Fibroblast of lung (primary cell): ENCODE data around the gene MCF2L. TPM values are rescaled to one million over a fixed set of nuclear protein-coding genes. Genes with fewer than 3 reads are reported as not detected.
"Not testable (repeated sequence)": the region's sequence is repeated elsewhere in the genome, so short reads cannot be mapped to it uniquely, and the experiment has no call there.

Experiments used
- DNase-seq, 2 donors: peaks; one replicate each; pipeline versions ENCODE4 v3.0.0 to v3.0.0-alpha.2; 2010; ENCODE audit warnings: low read depth in 2 of 2
- H2AFZ ChIP-seq: 2 replicates; pipeline ENCODE4 v1.5.1; 2012; ENCODE audit warnings: low read length, control low read depth, inconsistent platforms
- H3K27ac ChIP-seq: 2 replicates; pipeline ENCODE4 v1.5.1; 2011; ENCODE audit warnings: low read length, control low read depth; ENCODE audit not compliant: insufficient read depth
- H3K27me3 ChIP-seq: 2 replicates; pipeline ENCODE4 v1.5.1; 2011; ENCODE audit warnings: mild to moderate bottlenecking, low read length; ENCODE audit not compliant: control insufficient read depth, insufficient read depth
- H3K36me3 ChIP-seq: 2 replicates; pipeline ENCODE4 v1.5.1; 2011; ENCODE audit warnings: low read length; ENCODE audit not compliant: control insufficient read depth, insufficient read depth
- H3K4me1 ChIP-seq: 2 replicates; pipeline ENCODE4 v1.5.1; 2011; ENCODE audit warnings: low read length; ENCODE audit not compliant: control insufficient read depth, insufficient read depth; ENCODE audit errors: extremely low read depth
- H3K4me2 ChIP-seq: 2 replicates; pipeline ENCODE4 v1.5.1; 2011; ENCODE audit warnings: low read length, control low read depth; ENCODE audit not compliant: insufficient read depth; ENCODE audit errors: extremely low read depth
- H3K4me3 ChIP-seq, 4 experiments: fragments of 200-600 bp in 1 of 4; sonication (generic) in 1 of 4; replicated peaks in 1 of 4; 2 replicates each; pipeline ENCODE4 v1.5.1; 2011 to 2016; ENCODE audit warnings: low read length in 4 of 4, low read depth in 3 of 4, mild to moderate bottlenecking in 3 of 4, control low read depth in 2 of 4, inconsistent platforms in 1 of 4, mixed read lengths in 1 of 4; ENCODE audit not compliant: insufficient read depth in 1 of 4; ENCODE audit errors: control extremely low read depth in 1 of 4
- H3K79me2 ChIP-seq: 2 replicates; pipeline ENCODE4 v1.5.1; 2012; ENCODE audit warnings: mild to moderate bottlenecking, low read length, inconsistent platforms; ENCODE audit not compliant: control insufficient read depth, insufficient read depth
- H3K9ac ChIP-seq: 2 replicates; pipeline ENCODE4 v1.5.1; 2011; ENCODE audit warnings: mild to moderate bottlenecking, low read length, control low read depth; ENCODE audit not compliant: insufficient read depth
- H3K9me3 ChIP-seq: 2 replicates; pipeline ENCODE4 v1.5.1; 2012; ENCODE audit warnings: low read depth, low read length; ENCODE audit not compliant: control insufficient read depth, insufficient read depth
- H4K20me1 ChIP-seq: 2 replicates; pipeline ENCODE4 v1.5.1; 2011; ENCODE audit warnings: low read length; ENCODE audit not compliant: control insufficient read depth, insufficient read depth; ENCODE audit errors: extremely low read depth
- EZH2 ChIP-seq: IDR thresholded peaks from 2 replicates; pipeline ENCODE4 v1.5.1; 2012; ENCODE audit warnings: low read length, control low read depth, mild to moderate bottlenecking; ENCODE audit errors: missing control alignments
- polyA plus RNA-seq, 2 donors: library from polyadenylated mRNA; depleted of rRNA in 1 of 2; stranded (reverse) in 1 of 2; unstranded in 1 of 2; fragments of >200 nt; gene quantifications; 2 replicates each; pipeline ENCODE4 v1.2.1, GENCODE V29; 2011 to 2012; ENCODE audit warnings: missing spikeins in 1 of 2
- total RNA-seq: library from RNA; depleted of rRNA; stranded (reverse); fragments of >200 nt; gene quantifications from 2 replicates; pipeline ENCODE4 v1.2.1, GENCODE V29; 2014
- TF ChIP-seq, protein P1 (sequence below), 2 donors: IDR thresholded peaks in 1 of 2; conservative IDR thresholded peaks in 1 of 2; 1 replicate in 1 of 2; 2 replicates in 1 of 2; pipeline ENCODE4 v1.5.1; 2011 to 2012; ENCODE audit warnings: low read length in 2 of 2, control low read depth in 1 of 2, inconsistent platforms in 1 of 2, low read depth in 1 of 2, mild to moderate bottlenecking in 1 of 2

Gene MCF2L
- total and polyA plus RNA-seq, 2 donors (not counting 1 experiment from before 2014, with no cell fraction given): 0.18 to 3.3 TPM

DNA sequence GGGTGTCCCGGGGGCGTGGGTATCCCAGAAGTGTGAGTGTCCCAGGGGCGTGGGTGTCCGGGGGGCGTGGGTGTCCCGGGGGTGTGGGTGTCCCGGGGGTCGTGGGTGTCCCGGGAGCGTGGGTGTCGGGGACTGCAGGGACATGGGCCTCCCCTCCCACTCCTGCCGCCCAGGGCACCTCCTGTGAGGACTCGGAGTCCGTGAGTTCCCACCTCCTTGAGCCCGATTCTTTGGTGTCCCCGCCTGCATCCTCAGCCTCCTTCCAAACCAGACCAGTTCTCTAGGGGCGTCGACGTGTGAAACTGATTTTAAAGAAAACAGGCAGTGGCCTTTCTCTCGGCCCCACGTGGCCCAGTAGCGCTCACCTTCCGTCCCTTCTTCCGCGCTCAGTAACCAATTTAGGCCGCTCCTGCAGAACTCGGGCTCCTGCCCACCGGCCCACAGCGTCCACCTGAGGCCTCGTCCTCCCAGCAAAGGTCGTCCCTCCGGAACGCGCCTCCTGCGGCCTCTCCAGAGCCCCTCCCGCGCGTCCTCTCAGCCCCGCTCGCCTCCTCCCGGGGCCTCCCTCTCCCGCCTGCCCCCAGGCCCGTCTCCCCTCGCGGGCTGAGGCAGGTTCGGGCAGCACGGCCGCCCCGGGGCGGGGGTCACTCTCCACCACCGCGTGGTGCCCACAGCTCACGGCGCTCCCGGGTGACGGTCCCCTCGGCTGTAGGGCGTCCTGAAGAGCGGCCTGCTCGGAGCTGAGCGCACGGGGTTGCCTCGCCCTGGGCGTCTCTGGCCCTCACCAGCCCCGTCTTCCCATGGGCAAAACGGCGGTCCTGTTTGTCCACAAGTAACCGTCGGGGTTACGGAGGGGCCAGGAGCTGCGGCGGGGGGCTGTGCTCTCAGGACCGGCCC, 140.4 kb downstream of the MCF2L start:
- Histone ChIP-seq H3K27ac (no peak overlapping the region), H3K4me2 (no peak overlapping the region), H3K9ac (no peak overlapping the region), H3K27me3 (peaks cover 19% of the 10 kb centered on the region), H3K4me1 (peaks cover 2% of the 10 kb centered on the region), H3K9me3 (no peaks in the 10 kb centered on the region), H3K4me3 (no peak overlapping the region), H4K20me1 (no peaks in the 10 kb centered on the region), H2AFZ (no peak overlapping the region), H3K79me2 (no peaks in the 10 kb centered on the region), H3K36me3 (no peaks in the 10 kb centered on the region)
- no peak for DNase-seq
- no peak for TF ChIP-seq EZH2
- TF ChIP-seq, protein P1, sequence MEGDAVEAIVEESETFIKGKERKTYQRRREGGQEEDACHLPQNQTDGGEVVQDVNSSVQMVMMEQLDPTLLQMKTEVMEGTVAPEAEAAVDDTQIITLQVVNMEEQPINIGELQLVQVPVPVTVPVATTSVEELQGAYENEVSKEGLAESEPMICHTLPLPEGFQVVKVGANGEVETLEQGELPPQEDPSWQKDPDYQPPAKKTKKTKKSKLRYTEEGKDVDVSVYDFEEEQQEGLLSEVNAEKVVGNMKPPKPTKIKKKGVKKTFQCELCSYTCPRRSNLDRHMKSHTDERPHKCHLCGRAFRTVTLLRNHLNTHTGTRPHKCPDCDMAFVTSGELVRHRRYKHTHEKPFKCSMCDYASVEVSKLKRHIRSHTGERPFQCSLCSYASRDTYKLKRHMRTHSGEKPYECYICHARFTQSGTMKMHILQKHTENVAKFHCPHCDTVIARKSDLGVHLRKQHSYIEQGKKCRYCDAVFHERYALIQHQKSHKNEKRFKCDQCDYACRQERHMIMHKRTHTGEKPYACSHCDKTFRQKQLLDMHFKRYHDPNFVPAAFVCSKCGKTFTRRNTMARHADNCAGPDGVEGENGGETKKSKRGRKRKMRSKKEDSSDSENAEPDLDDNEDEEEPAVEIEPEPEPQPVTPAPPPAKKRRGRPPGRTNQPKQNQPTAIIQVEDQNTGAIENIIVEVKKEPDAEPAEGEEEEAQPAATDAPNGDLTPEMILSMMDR (conservative IDR thresholded peaks at IDR 0.05 in 1 of 2, IDR thresholded peaks at IDR 0.05 in 1 of 2; ENCODE audit: low read depth in 1 of 2, low read length in 2 of 2): no peak

DNA sequence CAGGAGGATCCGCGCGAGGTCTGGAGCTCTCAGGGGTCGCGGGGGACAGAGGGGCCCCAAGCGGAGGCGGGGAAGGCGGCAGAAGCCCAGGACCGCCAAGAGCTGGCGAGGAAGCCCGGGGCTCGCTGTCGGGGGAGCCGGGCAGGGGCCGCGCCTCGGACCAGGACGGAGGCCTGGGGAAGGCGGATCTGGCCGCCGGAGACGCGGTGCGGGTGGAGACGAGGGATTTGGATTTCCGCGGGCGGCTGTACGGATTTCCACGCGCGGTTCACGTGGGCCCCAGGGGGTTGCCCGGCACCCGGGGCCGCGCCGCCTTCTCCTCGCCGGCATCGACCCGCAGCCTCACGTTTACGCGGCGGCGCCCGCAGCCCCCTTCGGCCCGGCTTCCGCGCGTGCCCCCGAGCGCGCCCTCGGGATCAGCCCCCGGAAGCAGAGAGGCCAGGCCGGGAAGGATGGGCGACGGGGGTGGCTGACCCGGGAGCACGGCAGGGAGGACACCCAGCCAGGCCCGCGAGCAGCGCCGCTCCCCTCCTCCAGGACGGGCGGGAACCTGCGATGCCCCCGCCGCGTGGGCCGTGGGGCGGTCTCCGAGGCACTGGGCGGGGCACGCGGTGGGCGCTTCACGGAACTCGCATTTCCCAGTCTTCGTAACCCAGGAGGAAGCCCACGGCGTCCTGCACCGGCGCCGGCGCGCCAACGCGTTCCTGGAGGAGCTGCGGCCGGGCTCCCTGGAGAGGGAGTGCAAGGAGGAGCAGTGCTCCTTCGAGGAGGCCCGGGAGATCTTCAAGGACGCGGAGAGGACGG, 141.2 kb downstream of the MCF2L start:
- no peaks in the 10 kb centered on the region for H3K9me3 ChIP-seq
- H4K20me1 ChIP-seq: no peaks in the 10 kb centered on the region
- peak overlapping the region in 1 of 4 experiments; percentile 17 for H3K4me3 ChIP-seq
- H3K27me3 ChIP-seq: peaks cover 19% of the 10 kb centered on the region
- H2AFZ ChIP-seq: no peak overlapping the region
- peak in 1 of 2 donors; percentile 17 for DNase-seq
- H3K9ac ChIP-seq: no peak overlapping the region
- H3K36me3 ChIP-seq: no peaks in the 10 kb centered on the region
- H3K79me2 ChIP-seq: no peaks in the 10 kb centered on the region
- no peak overlapping the region for H3K4me2 ChIP-seq
- peak; percentile 76 for TF ChIP-seq EZH2
- TF ChIP-seq, protein P1 (conservative IDR thresholded peaks at IDR 0.05 in 1 of 2, IDR thresholded peaks at IDR 0.05 in 1 of 2; ENCODE audit: low read depth in 1 of 2, low read length in 2 of 2): no peak
- H3K27ac ChIP-seq: no peak overlapping the region
- H3K4me1 ChIP-seq: peaks cover 2% of the 10 kb centered on the region

DNA sequence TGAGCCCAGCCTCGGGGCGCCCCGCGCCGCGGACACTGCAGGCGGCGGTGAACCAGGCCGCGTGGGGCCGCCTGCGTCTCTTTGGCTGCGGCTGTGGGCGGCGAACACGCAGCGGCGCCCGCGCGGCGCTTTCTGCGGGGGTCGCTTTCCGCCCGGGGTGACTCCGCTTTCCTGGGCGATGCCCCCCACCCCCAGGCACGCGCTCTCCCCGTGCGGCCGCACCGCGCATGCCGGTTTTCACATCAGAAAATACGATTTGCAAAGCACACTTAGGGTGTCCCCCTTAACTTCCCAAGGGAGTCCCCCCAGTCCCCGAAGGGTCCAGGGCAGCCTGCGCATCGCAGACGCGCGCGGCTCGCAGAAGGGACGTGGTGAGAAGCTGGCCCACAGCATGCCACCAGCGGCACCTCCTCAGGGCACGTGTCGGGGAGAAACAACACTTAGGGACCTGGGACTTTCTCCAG, 141.9 kb downstream of the MCF2L start:
- Histone ChIP-seq H3K27me3 (peaks cover 19% of the 10 kb centered on the region), H3K27ac (no peak overlapping the region), H3K4me1 (no peaks in the 10 kb centered on the region), H3K79me2 (no peaks in the 10 kb centered on the region), H3K9ac (no peak overlapping the region), H4K20me1 (no peaks in the 10 kb centered on the region), H2AFZ (no peak overlapping the region), H3K4me2 (no peak overlapping the region), H3K4me3 (peak overlapping the region in 1 of 4 experiments; percentile 17), H3K9me3 (no peaks in the 10 kb centered on the region), H3K36me3 (no peaks in the 10 kb centered on the region)
- no peak for DNase-seq
- TF ChIP-seq, protein P1 (conservative IDR thresholded peaks at IDR 0.05 in 1 of 2, IDR thresholded peaks at IDR 0.05 in 1 of 2; ENCODE audit: low read depth in 1 of 2, low read length in 2 of 2): no peak
- no peak for TF ChIP-seq EZH2

DNA sequence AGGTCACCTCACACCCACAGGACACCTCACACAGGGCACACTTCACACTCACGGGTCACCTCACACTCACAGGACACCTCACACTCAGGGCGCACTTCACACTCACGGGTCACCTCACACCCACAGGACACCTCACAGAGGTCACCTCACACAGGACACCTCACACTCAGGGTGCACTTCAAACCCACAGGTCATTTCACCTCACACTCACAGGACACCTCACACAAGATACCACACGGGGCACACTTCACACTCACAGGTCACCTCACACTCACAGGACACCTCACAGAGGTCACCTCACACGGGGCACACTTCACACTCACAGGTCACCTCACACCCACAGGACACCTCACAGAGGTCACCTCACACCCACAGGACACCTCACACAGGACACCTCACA, 142.8 kb downstream of the MCF2L start:
- not testable (repeated sequence) for H3K79me2 ChIP-seq, H2AFZ ChIP-seq, H3K36me3 ChIP-seq, H3K27ac ChIP-seq, H3K4me1 ChIP-seq, H4K20me1 ChIP-seq, H3K9ac ChIP-seq, H3K9me3 ChIP-seq, DNase-seq, H3K4me3 ChIP-seq, H3K4me2 ChIP-seq
- peaks cover 19% of the 10 kb centered on the region for H3K27me3 ChIP-seq
